Motor neuron (in vitro differentiated cells): ENCODE measurements around the gene SPOCD1. TPM values are rescaled to one million over a fixed set of nuclear protein-coding genes. Genes with fewer than 3 reads are reported as not detected.

Source experiments
- ATAC-seq, 8 experiments: fragments of 200-7000 bp; cut with Tn5 transposase; replicated peaks in 6 of 8; 2 replicates each; pipeline ENCODE4 v1.8.0; 2021; ENCODE audit warnings: mild to moderate bottlenecking in 8 of 8, moderate library complexity in 8 of 8
- H3K27ac ChIP-seq, 2 donors: fragments of 250-450 bp; sonication (Bioruptor Pico); 2 replicates each; pipeline ENCODE4 v1.9.0; 2021; ENCODE audit warnings: antibody characterized with exemption in 2 of 2, mild to moderate bottlenecking in 2 of 2, moderate library complexity in 1 of 2
- H3K4me1 ChIP-seq, 2 donors: fragments of 250-450 bp; sonication (Bioruptor Pico); replicated peaks in 1 of 2; 2 replicates each; pipeline ENCODE4 v1.6.1; 2021; ENCODE audit warnings: antibody characterized with exemption in 2 of 2, mild to moderate bottlenecking in 2 of 2, moderate library complexity in 1 of 2
- H3K4me3 ChIP-seq, 5 donors: fragments of 250-450 bp; sonication (Bioruptor Pico); 2 replicates each; pipeline ENCODE4 v1.9.0; 2021; ENCODE audit warnings: antibody characterized with exemption in 5 of 5, mild to moderate bottlenecking in 5 of 5, moderate library complexity in 4 of 5
- WGBS, 10 experiments: fragments of 450-650 bp; shearing (Covaris generic); methylation state at CpG; one replicate each; pipeline ENCODE4 v1.0.0; 2022; 5-methylcytosine and 5-hydroxymethylcytosine counted together
- in situ Hi-C, 9 experiments: fragments of 400-800 bp; cut with MboI; loops; one replicate each; pipeline ENCODE4 v1.15.0; 2021; ENCODE audit warnings: low sequenced_read_pairs in 9 of 9, low pct_unique_long_range_greater_than_20kb in 2 of 9; ENCODE audit not compliant: unreplicated experiment in 9 of 9
- total RNA-seq, 8 experiments: library from RNA; unstranded; fragments of 300-600 nt; gene quantifications; 2 replicates each; pipeline versions ENCODE4 v1.2.3 to v1.2.4, GENCODE V29; 2022

Gene SPOCD1
- total RNA-seq, 8 experiments from 2014 or later: 0.05 to 4.0 (median 0.65) TPM

DNA sequence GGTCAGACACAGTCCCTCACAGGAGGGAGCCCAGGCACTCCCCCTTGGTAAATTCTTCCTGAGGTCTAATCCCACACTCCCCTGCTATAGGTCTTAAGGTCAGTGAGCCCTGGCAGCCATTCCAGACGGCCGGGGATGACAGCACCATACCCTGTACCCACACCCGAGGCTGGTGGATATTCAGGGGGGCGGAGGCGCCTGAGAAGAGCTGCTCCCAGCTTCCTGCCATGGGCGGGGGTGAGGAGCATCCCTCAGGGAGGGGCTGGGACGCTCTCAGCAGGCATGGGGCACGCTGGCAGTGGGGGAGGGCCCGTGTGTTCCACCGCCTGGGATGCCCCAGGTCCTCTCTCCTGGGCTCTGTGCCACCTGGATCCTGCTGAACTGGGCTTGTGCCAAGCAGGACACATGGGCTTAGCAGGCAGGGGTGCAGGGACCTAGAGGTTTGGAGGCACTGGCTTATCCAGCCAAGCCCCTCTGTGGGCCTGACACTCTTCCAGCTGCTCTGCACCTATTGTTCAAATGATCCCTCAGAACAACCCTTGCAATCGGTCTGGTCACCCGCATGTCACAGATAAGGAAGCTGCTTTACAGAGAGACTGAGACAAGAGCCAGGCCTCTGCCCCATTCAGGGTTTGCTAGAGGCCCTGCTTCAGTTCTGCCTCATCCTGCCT is 46.0 kb downstream of the SPOCD1 start:
- no peak overlapping the region for H3K27ac ChIP-seq
- peaks cover 53 to 56% of the 10 kb centered on the region in 2 donors for H3K4me1 ChIP-seq
- in situ Hi-C loops: loop anchor here in 1 of 9 experiments (25.0 kb wide), 1 partner anchor 108 kb away; no protein-coding TSS in a partner anchor
- whole genome bisulfite sequencing, 10 experiments: 30 to 60% (median 33%) methylated on average over 1 to 3 of the region's 12 CpGs; no CpG with 5 or more reads in 7 of the 10 experiments
- H3K4me3 ChIP-seq: no peak overlapping the region
- peak in 4 of 8 experiments; percentile 2 to 37 (median 14) for ATAC-seq

- Histone ChIP-seq H3K4me3 (no peak overlapping the region), H3K27ac (no peak overlapping the region), H3K4me1 (peaks cover 57 to 61% of the 10 kb centered on the region in 2 donors)
- WGBS, 10 experiments: 0 to 100% (median 70%) methylated on average over 1 to 5 of the region's 5 CpGs; no CpG with 5 or more reads in 2 of the 10 experiments
- in situ Hi-C loops: loop anchor here in 1 of 9 experiments (25.0 kb wide), 1 partner anchor 107 kb away; no protein-coding TSS in a partner anchor
- ATAC-seq: no peak
Measured at GRCh38 chr1:31768939-31769704, 46.7 kb downstream of the SPOCD1 start.

DNA sequence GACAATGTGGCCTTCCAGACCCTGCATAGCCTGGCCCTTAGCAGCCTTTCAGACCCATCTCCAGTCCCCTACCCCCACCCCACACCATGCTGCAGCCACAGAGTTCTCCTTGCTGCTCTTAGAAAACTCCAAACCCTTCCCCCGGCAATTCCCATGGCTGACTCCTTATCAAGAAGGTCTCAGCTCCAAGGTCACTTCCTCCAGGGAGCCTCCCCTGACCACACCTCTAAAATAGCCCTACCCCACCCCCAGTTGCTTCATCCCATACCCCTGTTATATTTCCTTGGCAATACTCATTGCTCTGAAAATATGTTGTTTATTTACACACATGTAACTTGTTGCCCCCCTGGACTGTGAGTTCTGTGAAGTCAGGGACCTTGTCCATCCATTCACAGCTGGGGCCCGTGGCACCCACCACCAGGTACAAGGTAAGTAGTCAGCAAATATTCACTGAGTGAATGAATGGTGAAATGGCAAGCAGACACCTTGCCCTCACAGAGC is 47.4 kb downstream of the SPOCD1 start:
- Histone ChIP-seq H3K27ac (no peak overlapping the region), H3K4me1 (peaks cover 57 to 61% of the 10 kb centered on the region in 2 donors), H3K4me3 (no peak overlapping the region)
- 20 to 100% (median 58%) methylated on average over 1 to 2 of the region's 2 CpGs; no CpG with 5 or more reads in 6 of the 10 experiments for WGBS, 10 experiments
- in situ Hi-C loops: loop anchor here in 1 of 9 experiments (25.0 kb wide), 1 partner anchor 106 kb away; no protein-coding TSS in a partner anchor
- no peak for ATAC-seq

- in situ Hi-C loops: loop anchor here in 1 of 9 experiments (25.0 kb wide), 1 partner anchor 105 kb away; no protein-coding TSS in a partner anchor
- H3K4me1 ChIP-seq: peaks cover 48 to 56% of the 10 kb centered on the region in 2 donors
- ATAC-seq: no peak
- no peak overlapping the region for H3K4me3 ChIP-seq
- no peak overlapping the region for H3K27ac ChIP-seq
- WGBS, 10 experiments: 33 to 72% (median 54%) methylated on average over 2 to 7 of the region's 7 CpGs; no CpG with 5 or more reads in 2 of the 10 experiments
Measured at GRCh38 chr1:31767225-31767624, 48.6 kb downstream of the SPOCD1 start.

- ATAC-seq: no peak
- H3K4me3 ChIP-seq: no peak overlapping the region
Measured at GRCh38 chr1:31765516-31765915, 50.3 kb downstream of the SPOCD1 start.

GRCh38 chr1:31765041-31765467 is 50.8 kb downstream of the SPOCD1 start:
- ATAC-seq: peak in 4 of 8 experiments; percentile 4 to 15 (median 8)
- H3K4me1 ChIP-seq: peaks cover 57% of the 10 kb centered on the region in 2 donors
- no peak overlapping the region for H3K27ac ChIP-seq
- peak overlapping the region in 2 of 5 donors; percentile 54 to 74 for H3K4me3 ChIP-seq
- WGBS, 10 experiments: 0 to 80% (median 56%) methylated on average over 1 to 4 of the region's 5 CpGs; no CpG with 5 or more reads in 3 of the 10 experiments
- in situ Hi-C loops: loop anchor here in 1 of 9 experiments (25.0 kb wide), 1 partner anchor 103 kb away; no protein-coding TSS in a partner anchor

More at GRCh38 chr1:31765516-31765915, 50.3 kb downstream of the SPOCD1 start:
- 20 to 100% (median 80%) methylated on average over 1 to 5 of the region's 6 CpGs; no CpG with 5 or more reads in 3 of the 10 experiments for WGBS, 10 experiments
- H3K4me1 ChIP-seq: peaks cover 55 to 58% of the 10 kb centered on the region in 2 donors
- H3K27ac ChIP-seq: no peak overlapping the region
- in situ Hi-C loops: loop anchor here in 1 of 9 experiments (25.0 kb wide), 1 partner anchor 103 kb away; no protein-coding TSS in a partner anchor

GRCh38 chr1:31764312-31765040 is 51.3 kb downstream of the SPOCD1 start, which contains the start of gene ADGRB2:
TSS of gene ADGRB2 (minus strand) at chr1:31764340. CDS start at chr1:31757221, 7,119 bp downstream.
- WGBS, 10 experiments: 0 to 62% (median 53%) methylated on average over 1 to 5 of the region's 59 CpGs; no CpG with 5 or more reads in 4 of the 10 experiments
- Histone ChIP-seq H3K4me3 (peak within 1 kb of the TSS; percentile 54 to 95 (median 74)), H3K27ac (peak within 1 kb of the TSS; percentile 21 to 49), H3K4me1 (peaks cover 57% of the 10 kb centered on the region in 2 donors)
- in situ Hi-C loops: loop anchor here in 1 of 9 experiments (25.0 kb wide), 1 partner anchor 102 kb away; no protein-coding TSS in a partner anchor
- ATAC-seq: peak; percentile 2 to 45 (median 36)

DNA sequence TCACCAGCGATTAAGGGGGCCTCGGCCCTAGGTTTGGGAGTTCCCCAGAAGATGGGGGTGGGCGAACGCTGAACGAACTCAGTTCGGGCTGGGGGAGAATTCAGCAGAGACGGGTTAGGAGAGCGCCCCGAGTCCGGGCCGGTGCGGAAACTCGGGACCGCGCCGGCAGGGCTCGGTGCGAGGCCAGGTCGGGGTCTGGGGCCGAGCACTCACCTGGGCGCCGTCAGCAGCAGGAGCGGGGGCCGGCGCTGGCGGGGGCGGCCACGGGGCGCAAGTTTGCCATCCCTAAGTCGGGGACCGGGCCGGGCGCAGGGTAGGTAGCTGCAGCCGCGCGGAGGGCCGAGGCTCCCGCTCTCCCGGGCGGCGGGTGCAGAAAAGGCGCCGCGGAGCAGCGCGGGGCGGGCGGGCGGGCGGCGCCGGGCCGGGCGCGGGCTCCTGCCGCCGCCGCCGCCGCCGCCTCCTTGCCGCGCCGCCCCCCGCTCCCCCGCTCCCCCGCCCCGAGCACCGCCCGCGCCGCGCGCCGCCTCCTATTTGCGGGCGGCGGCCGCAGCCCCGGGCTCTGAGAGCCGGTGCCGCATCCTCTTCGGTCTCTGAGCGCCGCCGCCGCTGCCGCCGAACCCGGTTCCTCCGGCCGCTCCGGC is 52.0 kb downstream of the SPOCD1 start:
- Histone ChIP-seq H3K4me3 (peak overlapping the region; percentile 54 to 95 (median 74)), H3K27ac (peak overlapping the region; percentile 21 to 49), H3K4me1 (peaks cover 63% of the 10 kb centered on the region in 2 donors)
- no CpG with 5 or more reads among the region's 93 CpGs for WGBS, 10 experiments
- peak in 2 of 8 experiments; percentile 1 to 4 for ATAC-seq
- in situ Hi-C loops: loop anchor here in 1 of 9 experiments (25.0 kb wide), 1 partner anchor 101 kb away; no protein-coding TSS in a partner anchor

- peak overlapping the region; percentile 54 to 95 (median 74) for H3K4me3 ChIP-seq
- in situ Hi-C loops: loop anchor here in 1 of 9 experiments (25.0 kb wide), 1 partner anchor 101 kb away; no protein-coding TSS in a partner anchor
- ATAC-seq: peak in 7 of 8 experiments; percentile 6 to 58 (median 26)
- H3K27ac ChIP-seq: no peak overlapping the region
- peaks cover 71% of the 10 kb centered on the region in 2 donors for H3K4me1 ChIP-seq
- 0% methylated on average over 4 of the region's 60 CpGs; no CpG with 5 or more reads in 9 of the 10 experiments for WGBS, 10 experiments
Measured at GRCh38 chr1:31762726-31763670, 52.8 kb downstream of the SPOCD1 start.

DNA sequence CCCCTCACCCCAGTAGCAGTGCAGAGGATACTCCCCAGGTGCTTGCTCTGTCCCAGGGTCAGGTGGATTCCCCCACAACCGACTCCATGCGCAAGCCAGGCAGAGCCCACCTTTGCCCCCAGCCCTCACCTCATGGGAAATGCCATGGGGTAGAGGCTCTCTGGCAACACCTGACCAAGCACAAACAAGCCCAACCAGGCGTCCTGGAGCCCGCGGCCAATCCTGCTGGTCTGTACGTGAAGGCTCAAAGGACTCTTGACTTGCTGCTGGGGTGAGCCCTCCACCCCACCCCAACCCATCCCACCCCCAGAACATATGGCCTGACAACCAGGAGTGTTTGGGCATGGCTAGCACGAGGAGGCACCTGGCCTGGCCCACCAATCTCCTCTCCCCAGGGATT is 53.5 kb downstream of the SPOCD1 start:
- peak overlapping the region; percentile 54 to 95 (median 74) for H3K4me3 ChIP-seq
- peaks cover 70 to 74% of the 10 kb centered on the region in 2 donors for H3K4me1 ChIP-seq
- in situ Hi-C loops: loop anchor here in 1 of 9 experiments (25.0 kb wide), 1 partner anchor 100 kb away; no protein-coding TSS in a partner anchor
- WGBS, 10 experiments: 50 to 74% methylated on average over 2 to 3 of the region's 7 CpGs; no CpG with 5 or more reads in 8 of the 10 experiments
- no peak for ATAC-seq
- peak overlapping the region in 1 of 2 donors; percentile 11 for H3K27ac ChIP-seq
